Activated CD8-positive, alpha-beta T cell treated with anti-CD3 and anti-CD28 coated beads, Interleukin-2, amount 10 ng/mL, durations not matched to agents 7 days and 5 days (primary cell): ENCODE measurements around the gene KRT85. TPM values are rescaled to one million over a fixed set of nuclear protein-coding genes. Genes with fewer than 3 reads are reported as not detected.
"Not testable (repeated sequence)": the region's sequence is repeated elsewhere in the genome, so short reads cannot be mapped to it uniquely, and the experiment has no call there.

Source experiments
- ATAC-seq: fragments of 150-1000 bp; cut with Tn5 transposase; one replicate; pipeline ENCODE4 v1.10.0; 2021; ENCODE audit warnings: moderate library complexity
- CTCF ChIA-PET: fragments of 350-600 bp; sonication (Branson Sonifier 250); formaldehyde crosslinking; loops from one replicate; lab custom pipeline; 2021; ENCODE audit warnings: antibody characterized with exemption; lab: Charles Lee
- POLR2A ChIA-PET: fragments of 350-600 bp; sonication (Branson Sonifier 250); formaldehyde crosslinking; loops from one replicate; lab custom pipeline; 2021; ENCODE audit warnings: antibody characterized with exemption; lab: Charles Lee
- DNase-seq: peaks from one replicate; pipeline ENCODE4 v3.0.0-alpha.2; 2020
- H3K27ac Mint-ChIP-seq: one replicate; pipeline ENCODE4 v1.8.0; 2021; ENCODE audit warnings: mild to moderate bottlenecking, mixed read lengths
- H3K27me3 Mint-ChIP-seq: one replicate; pipeline ENCODE4 v1.8.0; 2021; ENCODE audit warnings: low read depth, mixed read lengths
- H3K36me3 Mint-ChIP-seq: one replicate; pipeline ENCODE4 v1.8.0; 2021; ENCODE audit warnings: low read depth, mixed read lengths
- H3K4me1 Mint-ChIP-seq: one replicate; pipeline ENCODE4 v1.8.0; 2021; ENCODE audit warnings: low read depth, mixed read lengths
- H3K4me3 Mint-ChIP-seq: one replicate; pipeline ENCODE4 v1.8.0; 2021; ENCODE audit warnings: mild to moderate bottlenecking, mixed read lengths
- H3K9me3 Mint-ChIP-seq: one replicate; pipeline ENCODE4 v1.8.0; 2022; ENCODE audit warnings: mixed read lengths; ENCODE audit not compliant: insufficient read depth
- total RNA-seq, 2 experiments: library from RNA; stranded (reverse); gene quantifications; one replicate each; pipeline ENCODE4 v1.2.3, GENCODE V29; 2021

The KRT85 gene
- total RNA-seq, 2 experiments from 2014 or later = not detected

- H3K36me3 Mint-ChIP-seq, H3K27ac Mint-ChIP-seq, ATAC-seq, H3K4me1 Mint-ChIP-seq, DNase-seq, H3K9me3 Mint-ChIP-seq, H3K4me3 Mint-ChIP-seq, POLR2A ChIA-PET: not testable (repeated sequence)
- H3K27me3 Mint-ChIP-seq = peaks cover 23% of the 10 kb centered on the region
- CTCF ChIA-PET = interaction anchor here (1.1 to 2.8 kb wide), 2 partner anchors 17 to 28 kb away, joined by 3 to 11 read pairs; no protein-coding TSS in a partner anchor
Measured at GRCh38 chr12:52345041-52345440, 22.2 kb downstream of the KRT85 start.

- no peak for DNase-seq
- Mint-ChIP-seq H3K4me1 (no peaks in the 10 kb centered on the region), H3K27ac (no peak overlapping the region), H3K27me3 (peaks cover 22% of the 10 kb centered on the region), H3K36me3 (no peaks in the 10 kb centered on the region), H3K9me3 (no peaks in the 10 kb centered on the region), H3K4me3 (no peak overlapping the region)
- POLR2A ChIA-PET = no interaction called here
- ATAC-seq = no peak
- CTCF ChIA-PET = interaction anchor here (0.9 to 2.8 kb wide), 3 partner anchors 16 to 192 kb away, joined by 3 to 11 read pairs (median 3); no protein-coding TSS in a partner anchor
Measured at GRCh38 chr12:52344111-52344510, 23.2 kb downstream of the KRT85 start.

GRCh38 chr12:52343550-52343949 lies 23.7 kb downstream of the KRT85 start:
- Mint-ChIP-seq H3K27me3 (peaks cover 22% of the 10 kb centered on the region), H3K36me3 (no peaks in the 10 kb centered on the region), H3K9me3 (no peaks in the 10 kb centered on the region), H3K27ac (no peak overlapping the region), H3K4me3 (no peak overlapping the region), H3K4me1 (no peaks in the 10 kb centered on the region)
- ChIA-PET CTCF (interaction anchor here (2.8 kb wide), 1 partner anchor 16 kb away, joined by 11 read pairs; no protein-coding TSS in a partner anchor), POLR2A (no interaction called here)
- DNase-seq (no peak), ATAC-seq (no peak)

GRCh38 chr12:52342781-52343490 lies 24.3 kb downstream of the KRT85 start:
- no peak for DNase-seq
- Mint-ChIP-seq H3K4me3 (no peak overlapping the region), H3K36me3 (no peaks in the 10 kb centered on the region), H3K27me3 (peaks cover 19% of the 10 kb centered on the region), H3K9me3 (no peaks in the 10 kb centered on the region), H3K27ac (no peak overlapping the region), H3K4me1 (no peaks in the 10 kb centered on the region)
- ChIA-PET CTCF (no interaction called here), POLR2A (no interaction called here)
- ATAC-seq = no peak

- no peak for ATAC-seq
- no peak overlapping the region for H3K4me3 Mint-ChIP-seq
- H3K36me3 Mint-ChIP-seq = no peaks in the 10 kb centered on the region
- no peaks in the 10 kb centered on the region for H3K4me1 Mint-ChIP-seq
- H3K9me3 Mint-ChIP-seq = no peaks in the 10 kb centered on the region
- ChIA-PET CTCF (interaction anchor here (0.6 kb wide), 1 partner anchor 51 kb away, joined by 3 read pairs; no protein-coding TSS in a partner anchor), POLR2A (no interaction called here)
- DNase-seq = no peak
- H3K27me3 Mint-ChIP-seq = peaks cover 20% of the 10 kb centered on the region
- no peak overlapping the region for H3K27ac Mint-ChIP-seq
Measured at GRCh38 chr12:52341066-52341580, 26.2 kb downstream of the KRT85 start.

- ChIA-PET CTCF (interaction anchor here (0.8 to 4.1 kb wide), 5 partner anchors 10 to 181 kb away, joined by 3 to 15 read pairs (median 3); no protein-coding TSS in a partner anchor), POLR2A (no interaction called here)
- peaks cover 20% of the 10 kb centered on the region for H3K27me3 Mint-ChIP-seq
Measured at GRCh38 chr12:52338241-52338960, 28.9 kb downstream of the KRT85 start.

GRCh38 chr12:52337054-52337453 lies 30.2 kb downstream of the KRT85 start:
- Mint-ChIP-seq H3K36me3 (no peaks in the 10 kb centered on the region), H3K4me3 (no peak overlapping the region), H3K4me1 (no peaks in the 10 kb centered on the region), H3K27ac (no peak overlapping the region), H3K27me3 (peaks cover 22% of the 10 kb centered on the region), H3K9me3 (no peaks in the 10 kb centered on the region)
- CTCF ChIA-PET = interaction anchor here (0.6 to 4.1 kb wide), 6 partner anchors 9 to 58 kb away, joined by 3 to 15 read pairs (median 3); no protein-coding TSS in a partner anchor
- DNase-seq (no peak), ATAC-seq (no peak)
- POLR2A ChIA-PET = no interaction called here

More at GRCh38 chr12:52338241-52338960, 28.9 kb downstream of the KRT85 start:
- ATAC-seq (no peak), DNase-seq (no peak)
- no peaks in the 10 kb centered on the region for H3K9me3 Mint-ChIP-seq
- H3K36me3 Mint-ChIP-seq = no peaks in the 10 kb centered on the region
- no peak overlapping the region for H3K27ac Mint-ChIP-seq
- H3K4me3 Mint-ChIP-seq = no peak overlapping the region
- no peaks in the 10 kb centered on the region for H3K4me1 Mint-ChIP-seq

- Mint-ChIP-seq H3K27me3 (peaks cover 25% of the 10 kb centered on the region), H3K27ac (no peak overlapping the region), H3K36me3 (no peaks in the 10 kb centered on the region), H3K4me1 (no peaks in the 10 kb centered on the region), H3K4me3 (no peak overlapping the region), H3K9me3 (no peaks in the 10 kb centered on the region)
- POLR2A ChIA-PET = no interaction called here
- no peak for ATAC-seq
- CTCF ChIA-PET = interaction anchor here (0.9 to 4.1 kb wide), 4 partner anchors 8 to 36 kb away, joined by 3 to 15 read pairs (median 3); no protein-coding TSS in a partner anchor
- no peak for DNase-seq
Measured at GRCh38 chr12:52336641-52337040, 30.6 kb downstream of the KRT85 start.

- DNase-seq (no peak), ATAC-seq (no peak)
- no peak overlapping the region for H3K4me3 Mint-ChIP-seq
- POLR2A ChIA-PET = no interaction called here
- H3K9me3 Mint-ChIP-seq = no peaks in the 10 kb centered on the region
- H3K27ac Mint-ChIP-seq = no peak overlapping the region
- CTCF ChIA-PET = interaction anchor here (4.1 kb wide), 1 partner anchor 7 kb away, joined by 15 read pairs; no protein-coding TSS in a partner anchor
- H3K36me3 Mint-ChIP-seq = no peaks in the 10 kb centered on the region
- H3K4me1 Mint-ChIP-seq = no peaks in the 10 kb centered on the region
- H3K27me3 Mint-ChIP-seq = peaks cover 28% of the 10 kb centered on the region
Measured at GRCh38 chr12:52335598-52336262, 31.6 kb downstream of the KRT85 start.

- CTCF ChIA-PET = no interaction called here
- POLR2A ChIA-PET = no interaction called here
- no peak for ATAC-seq
Measured at GRCh38 chr12:52334185-52334584, 33.1 kb downstream of the KRT85 start.

GRCh38 chr12:52333321-52333720 lies 34.0 kb downstream of the KRT85 start:
- Mint-ChIP-seq H3K27me3 (peaks cover 24% of the 10 kb centered on the region), H3K4me3 (no peak overlapping the region), H3K4me1 (peaks cover 3% of the 10 kb centered on the region), H3K36me3 (no peaks in the 10 kb centered on the region), H3K27ac (no peak overlapping the region), H3K9me3 (no peaks in the 10 kb centered on the region)
- no peak for DNase-seq
- ChIA-PET CTCF (no interaction called here), POLR2A (no interaction called here)
- ATAC-seq = no peak

More at GRCh38 chr12:52334185-52334584, 33.1 kb downstream of the KRT85 start:
- no peak for DNase-seq
- no peaks in the 10 kb centered on the region for H3K36me3 Mint-ChIP-seq
- H3K27ac Mint-ChIP-seq = no peak overlapping the region
- peaks cover 30% of the 10 kb centered on the region for H3K27me3 Mint-ChIP-seq
- H3K4me1 Mint-ChIP-seq = no peaks in the 10 kb centered on the region
- H3K9me3 Mint-ChIP-seq = no peaks in the 10 kb centered on the region
- H3K4me3 Mint-ChIP-seq = no peak overlapping the region
